Gastroesophageal sphincter (tissue), 3 donors: ENCODE data around the gene INCENP.

Source experiments
- CTCF ChIP-seq, 4 experiments: fragments of 200-600 bp in 2 of 4; fragments of 450-650 bp in 2 of 4; sonication (generic) in 1 of 4; IDR thresholded peaks; one replicate each; pipeline ENCODE4 v1.5.1; 2017 to 2019; ENCODE audit warnings: antibody characterized with exemption in 4 of 4, mild to moderate bottlenecking in 2 of 4, moderate library complexity in 2 of 4
- EP300 ChIP-seq: sonication (generic); formaldehyde crosslinking; IDR thresholded peaks from one replicate; pipeline ENCODE4 v1.6.1; 2017; ENCODE audit warnings: antibody characterized with exemption, mild to moderate bottlenecking
- POLR2A ChIP-seq, 2 donors: fragments of 450-650 bp; IDR thresholded peaks; one replicate each; pipeline ENCODE4 v1.6.1; 2017; ENCODE audit warnings: antibody characterized with exemption in 2 of 2, mild to moderate bottlenecking in 2 of 2, moderate library complexity in 1 of 2
- POLR2AphosphoS5 ChIP-seq: sonication (generic); formaldehyde crosslinking; IDR thresholded peaks from one replicate; pipeline ENCODE4 v1.6.1; 2017; ENCODE audit warnings: antibody characterized with exemption

GRCh38 chr11:62179995-62180394 lies 56.2 kb downstream of the INCENP start:
- TF ChIP-seq CTCF (IDR thresholded peaks at IDR 0.05) (no peak), POLR2AphosphoS5 (no peak), POLR2A (IDR thresholded peaks at IDR 0.05) (no peak), EP300 (no peak)
